ENCODE results near the gene AKIP1.
A peak's percentile ranks its signal among the peaks of the same experiment; 100 is the strongest.

Gene AKIP1

GRCh38 chr11:8959546-8960166, 48.7 kb downstream of the AKIP1 start:
- no peak overlapping the region for H3K27ac Mint-ChIP-seq
- H3K4me3 Mint-ChIP-seq: no peak overlapping the region
- no peaks in the 10 kb centered on the region for H3K9me3 Mint-ChIP-seq
- H3K4me1 Mint-ChIP-seq: peaks cover 20% of the 10 kb centered on the region
- H3K27me3 Mint-ChIP-seq (ENCODE audit: low read depth, poor library complexity): no peaks in the 10 kb centered on the region
- peaks cover 18% of the 10 kb centered on the region for H3K36me3 Mint-ChIP-seq (ENCODE audit: low read depth)
- peak; percentile 28 for DNase-seq
- TF ChIP-seq, protein P1, sequence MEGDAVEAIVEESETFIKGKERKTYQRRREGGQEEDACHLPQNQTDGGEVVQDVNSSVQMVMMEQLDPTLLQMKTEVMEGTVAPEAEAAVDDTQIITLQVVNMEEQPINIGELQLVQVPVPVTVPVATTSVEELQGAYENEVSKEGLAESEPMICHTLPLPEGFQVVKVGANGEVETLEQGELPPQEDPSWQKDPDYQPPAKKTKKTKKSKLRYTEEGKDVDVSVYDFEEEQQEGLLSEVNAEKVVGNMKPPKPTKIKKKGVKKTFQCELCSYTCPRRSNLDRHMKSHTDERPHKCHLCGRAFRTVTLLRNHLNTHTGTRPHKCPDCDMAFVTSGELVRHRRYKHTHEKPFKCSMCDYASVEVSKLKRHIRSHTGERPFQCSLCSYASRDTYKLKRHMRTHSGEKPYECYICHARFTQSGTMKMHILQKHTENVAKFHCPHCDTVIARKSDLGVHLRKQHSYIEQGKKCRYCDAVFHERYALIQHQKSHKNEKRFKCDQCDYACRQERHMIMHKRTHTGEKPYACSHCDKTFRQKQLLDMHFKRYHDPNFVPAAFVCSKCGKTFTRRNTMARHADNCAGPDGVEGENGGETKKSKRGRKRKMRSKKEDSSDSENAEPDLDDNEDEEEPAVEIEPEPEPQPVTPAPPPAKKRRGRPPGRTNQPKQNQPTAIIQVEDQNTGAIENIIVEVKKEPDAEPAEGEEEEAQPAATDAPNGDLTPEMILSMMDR (IDR thresholded peaks at IDR 0.05): peak; percentile 63

DNA sequence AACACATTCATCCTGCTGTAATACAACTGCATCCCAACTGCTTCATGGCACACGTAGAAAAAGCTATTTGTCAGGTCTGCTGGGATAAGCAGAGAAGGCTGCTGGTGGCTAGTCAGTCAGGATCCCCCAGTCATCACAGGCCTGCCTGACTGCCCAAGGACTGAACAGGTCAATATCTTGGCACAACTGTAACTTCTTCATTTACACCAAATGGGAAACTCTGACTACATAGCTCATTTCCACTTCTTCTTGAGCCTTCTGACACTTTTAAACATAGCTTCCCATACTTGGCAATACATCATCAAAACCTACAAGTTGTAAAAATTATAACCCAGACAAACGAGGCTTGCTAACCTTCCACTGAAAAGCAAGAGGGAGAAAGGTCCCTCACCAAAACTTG, 50.4 kb downstream of the AKIP1 start:
- Mint-ChIP-seq H3K27ac (no peak overlapping the region), H3K4me3 (no peak overlapping the region), H3K4me1 (peaks cover 36% of the 10 kb centered on the region), H3K27me3 (ENCODE audit: low read depth, poor library complexity) (no peaks in the 10 kb centered on the region), H3K9me3 (no peaks in the 10 kb centered on the region), H3K36me3 (ENCODE audit: low read depth) (peaks cover 1% of the 10 kb centered on the region)
- DNase-seq: no peak
- TF ChIP-seq, protein P1 (IDR thresholded peaks at IDR 0.05): no peak

- TF ChIP-seq, protein P1 (IDR thresholded peaks at IDR 0.05): no peak
- Mint-ChIP-seq H3K4me1 (peaks cover 44% of the 10 kb centered on the region), H3K9me3 (no peaks in the 10 kb centered on the region), H3K36me3 (ENCODE audit: low read depth) (no peaks in the 10 kb centered on the region), H3K27me3 (ENCODE audit: low read depth, poor library complexity) (no peaks in the 10 kb centered on the region), H3K27ac (no peak overlapping the region), H3K4me3 (peak overlapping the region; percentile 90)
- DNase-seq: no peak
These were observed 51.9 kb downstream of the AKIP1 start for GRCh38 chr11:8962841-8963240.

- H3K27ac Mint-ChIP-seq: no peak overlapping the region
- DNase-seq: peak; percentile 78
- H3K4me1 Mint-ChIP-seq: peaks cover 44% of the 10 kb centered on the region
- H3K9me3 Mint-ChIP-seq: no peaks in the 10 kb centered on the region
- H3K36me3 Mint-ChIP-seq (ENCODE audit: low read depth): no peaks in the 10 kb centered on the region
- no peaks in the 10 kb centered on the region for H3K27me3 Mint-ChIP-seq (ENCODE audit: low read depth, poor library complexity)
- peak overlapping the region; percentile 90 for H3K4me3 Mint-ChIP-seq
- TF ChIP-seq, protein P1 (IDR thresholded peaks at IDR 0.05): no peak
These were observed 52.8 kb downstream of the AKIP1 start for GRCh38 chr11:8963569-8964323.

DNA sequence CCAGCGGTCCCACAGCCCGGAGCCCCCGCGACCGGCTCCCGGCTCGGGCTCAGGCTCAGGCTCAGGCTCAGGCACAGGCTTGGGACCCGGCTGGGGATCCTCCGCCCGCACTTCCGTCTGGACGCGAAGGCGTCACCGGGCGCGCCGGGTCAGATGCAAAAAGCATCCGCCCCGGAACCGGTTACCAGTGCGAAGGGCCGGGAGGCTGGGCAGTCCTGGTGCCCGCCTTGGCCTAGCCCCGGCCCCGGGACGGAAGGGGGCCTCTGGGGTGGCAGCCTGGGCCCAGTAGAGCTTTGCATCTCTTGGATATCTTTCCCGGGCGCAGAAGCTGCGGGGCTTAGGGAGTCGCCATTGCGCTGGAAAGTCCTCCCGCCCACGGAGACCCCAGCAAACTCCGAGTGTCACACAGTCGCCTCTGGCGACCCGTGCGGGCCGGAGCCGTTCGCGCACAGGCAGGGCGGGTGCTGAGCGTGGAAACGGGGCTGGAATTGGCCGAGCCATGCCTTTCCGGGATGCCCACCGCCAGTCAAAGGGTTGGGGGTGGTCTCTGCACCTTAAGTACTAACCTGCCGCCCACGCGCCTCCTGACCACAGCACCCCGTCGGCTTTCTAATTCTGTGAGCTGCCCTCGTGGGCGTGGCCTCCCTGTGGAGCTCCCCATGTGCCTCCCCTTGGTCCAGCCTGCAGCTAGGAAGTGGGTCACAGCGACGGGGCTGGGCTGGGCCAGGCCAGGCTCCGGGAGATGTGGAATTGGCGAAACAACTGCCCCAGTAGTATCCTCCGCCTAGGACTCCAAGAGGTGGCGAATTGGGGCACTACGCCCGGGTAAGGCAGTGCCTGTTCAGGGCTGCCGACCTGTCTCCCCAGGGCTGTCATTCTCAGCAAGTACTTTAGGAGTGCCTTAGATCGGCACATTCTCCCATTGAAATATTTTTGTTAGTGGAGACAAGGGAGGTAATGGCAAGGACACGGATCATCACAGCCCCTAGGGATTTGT, 53.6 kb downstream of the AKIP1 start, which contains the start of gene TMEM9B:
TMEM9B (minus strand) TSS at position 119 of the 997 bp plus-strand sequence. CDS start 129 bp downstream, outside the sequence.
- Mint-ChIP-seq H3K4me1 (peaks cover 42% of the 10 kb centered on the region), H3K27ac (peak within 1 kb of the TSS; percentile 80), H3K4me3 (peak within 1 kb of the TSS; percentile 90), H3K27me3 (ENCODE audit: low read depth, poor library complexity) (peaks cover under 1% of the 10 kb centered on the region), H3K36me3 (ENCODE audit: low read depth) (no peaks in the 10 kb centered on the region), H3K9me3 (no peaks in the 10 kb centered on the region)
- TF ChIP-seq, protein P1 (IDR thresholded peaks at IDR 0.05): no peak
- DNase-seq: peak; percentile 76

Measured in nephron progenitor cell (in vitro differentiated cells).